Measurements from ENCODE around the gene RTTN. TPM values are rescaled to one million over a fixed set of nuclear protein-coding genes. Genes with fewer than 3 reads are reported as not detected.
"Not testable (repeated sequence)": the region's sequence is repeated elsewhere in the genome, so short reads cannot be mapped to it uniquely, and the experiment has no call there.

RTTN gene
- polyA plus RNA-seq, 3 donors: 16.4 to 20.2 (median 19.0) TPM

- DNase-seq (ENCODE audit: low read depth in 3 of 3, low spot score in 2 of 3): not testable (repeated sequence)
Observed at GRCh38 chr18:70102854-70103253, 102.6 kb downstream of the RTTN start.

- DNase-seq (ENCODE audit: low read depth in 3 of 3, low spot score in 2 of 3): no peak
Observed at GRCh38 chr18:70089858-70090257, 115.6 kb downstream of the RTTN start.

GRCh38 chr18:70086085-70086484 lies 119.4 kb downstream of the RTTN start:
- DNase-seq (ENCODE audit: low read depth in 3 of 3, low spot score in 2 of 3): no peak

GRCh38 chr18:70085641-70086040 lies 119.8 kb downstream of the RTTN start:
- no peak for DNase-seq (ENCODE audit: low read depth in 3 of 3, low spot score in 2 of 3)

- DNase-seq (ENCODE audit: low read depth in 3 of 3, low spot score in 2 of 3): no peak
Observed at GRCh38 chr18:70082430-70082829, 123.1 kb downstream of the RTTN start.

- DNase-seq (ENCODE audit: low read depth in 3 of 3, low spot score in 2 of 3): no peak
Observed at GRCh38 chr18:70078106-70078505, 127.4 kb downstream of the RTTN start.

- no peak for DNase-seq (ENCODE audit: low read depth in 3 of 3, low spot score in 2 of 3)
Observed at GRCh38 chr18:70075906-70076305, 129.6 kb downstream of the RTTN start.

- DNase-seq (ENCODE audit: low read depth in 3 of 3, low spot score in 2 of 3): no peak
Observed at GRCh38 chr18:70074116-70074515, 131.4 kb downstream of the RTTN start.

- no peak for DNase-seq (ENCODE audit: low read depth in 3 of 3, low spot score in 2 of 3)
Observed at GRCh38 chr18:70073432-70073831, 132.1 kb downstream of the RTTN start.

GRCh38 chr18:70072678-70073077 lies 132.8 kb downstream of the RTTN start:
- DNase-seq (ENCODE audit: low read depth in 3 of 3, low spot score in 2 of 3): peak in 2 of 3 donors; percentile 5 to 16

- no peak for DNase-seq (ENCODE audit: low read depth in 3 of 3, low spot score in 2 of 3)
Observed at GRCh38 chr18:70069965-70070364, 135.5 kb downstream of the RTTN start.

GRCh38 chr18:70069382-70069781 lies 136.1 kb downstream of the RTTN start:
- DNase-seq (ENCODE audit: low read depth in 3 of 3, low spot score in 2 of 3): no peak

- DNase-seq (ENCODE audit: low read depth in 3 of 3, low spot score in 2 of 3): no peak
Observed at GRCh38 chr18:70068981-70069380, 136.5 kb downstream of the RTTN start.

GRCh38 chr18:70059684-70060083 lies 145.8 kb downstream of the RTTN start:
- DNase-seq (ENCODE audit: low read depth in 3 of 3, low spot score in 2 of 3): no peak

GRCh38 chr18:70058916-70059315 lies 146.6 kb downstream of the RTTN start:
- no peak for DNase-seq (ENCODE audit: low read depth in 3 of 3, low spot score in 2 of 3)

GRCh38 chr18:70047931-70048603 lies 157.4 kb downstream of the RTTN start:
- no peak for DNase-seq (ENCODE audit: low read depth in 3 of 3, low spot score in 2 of 3)

- DNase-seq (ENCODE audit: low read depth in 3 of 3, low spot score in 2 of 3): no peak
Observed at GRCh38 chr18:70046796-70047195, 158.7 kb downstream of the RTTN start.

- no peak for DNase-seq (ENCODE audit: low read depth in 3 of 3, low spot score in 2 of 3)
Observed at GRCh38 chr18:70046207-70046606, 159.3 kb downstream of the RTTN start.

GRCh38 chr18:70044632-70045031 lies 160.9 kb downstream of the RTTN start:
- DNase-seq (ENCODE audit: low read depth in 3 of 3, low spot score in 2 of 3): no peak

GRCh38 chr18:70041459-70042050 lies 163.9 kb downstream of the RTTN start:
- DNase-seq (ENCODE audit: low read depth in 3 of 3, low spot score in 2 of 3): no peak

- no peak for DNase-seq (ENCODE audit: low read depth in 3 of 3, low spot score in 2 of 3)
Observed at GRCh38 chr18:70039186-70039585, 166.3 kb downstream of the RTTN start.

- DNase-seq (ENCODE audit: low read depth in 3 of 3, low spot score in 2 of 3): no peak
Observed at GRCh38 chr18:70037431-70038061, 167.9 kb downstream of the RTTN start.
